Left renal pelvis (tissue), 4 donors: ENCODE measurements around the gene LRRK1. TPM values are rescaled to one million over a fixed set of nuclear protein-coding genes. Genes with fewer than 3 reads are reported as not detected.
"Not testable (repeated sequence)": the region's sequence is repeated elsewhere in the genome, so short reads cannot be mapped to it uniquely, and the experiment has no call there.

Experiments
- DNase-seq, 4 donors: peaks; one replicate each; pipeline ENCODE4 v3.0.0-alpha.2; 2013; ENCODE audit warnings: low read depth in 4 of 4, low spot score in 3 of 4
- polyA plus RNA-seq, 4 donors: library from polyadenylated mRNA; unstranded; fragments of 120-200 nt; gene quantifications; one replicate each; pipeline ENCODE4 v1.2.1, GENCODE V29; 2013; ENCODE audit not compliant: insufficient read length in 4 of 4

LRRK1 gene
- polyA plus RNA-seq, 4 donors = 2.3 to 6.6 (median 4.0) TPM

DNA sequence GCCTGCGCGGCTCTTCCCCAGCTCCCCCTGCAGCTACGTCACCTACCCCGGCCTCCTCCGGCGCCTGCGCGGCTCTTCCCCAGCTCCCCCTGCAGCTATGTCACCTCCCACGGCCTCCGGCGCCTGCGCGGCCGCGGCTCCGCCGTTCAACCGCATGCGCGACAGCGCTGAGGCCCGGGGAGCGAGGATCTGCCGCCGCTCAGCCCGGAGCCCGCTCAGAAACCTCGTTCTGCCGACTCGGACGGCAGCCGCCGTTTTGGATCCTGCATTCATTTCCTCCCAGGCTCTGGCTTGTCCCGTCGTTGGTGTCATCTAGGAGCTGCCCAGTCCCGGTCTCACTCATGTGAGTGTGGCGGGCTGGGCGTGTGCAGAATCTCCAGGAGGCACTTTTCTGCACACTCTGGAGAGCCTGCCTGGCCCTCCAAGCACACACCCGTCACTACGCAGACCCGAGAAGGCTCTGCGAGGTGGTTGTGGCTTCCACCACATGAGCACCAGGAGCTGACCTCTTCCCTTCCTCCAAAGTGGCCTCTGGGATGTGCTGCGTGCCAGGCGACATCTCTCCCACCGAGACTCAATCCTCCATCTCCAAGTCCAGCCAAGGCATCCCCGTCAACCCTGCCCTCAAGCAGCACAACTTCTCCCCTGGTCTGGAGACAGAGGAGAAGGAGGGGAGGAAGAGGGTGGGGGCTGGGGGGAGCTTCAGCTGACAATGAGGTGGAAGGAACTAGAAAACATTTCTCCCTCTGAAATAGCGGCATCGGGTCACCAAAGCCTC lies 167.4 kb downstream of the LRRK1 start:
- no peak for DNase-seq

GRCh38 chr15:101087172-101087769 lies 168.1 kb downstream of the LRRK1 start:
- no peak for DNase-seq

- DNase-seq = no peak
Observed at GRCh38 chr15:101088271-101088670, 169.1 kb downstream of the LRRK1 start.

DNA sequence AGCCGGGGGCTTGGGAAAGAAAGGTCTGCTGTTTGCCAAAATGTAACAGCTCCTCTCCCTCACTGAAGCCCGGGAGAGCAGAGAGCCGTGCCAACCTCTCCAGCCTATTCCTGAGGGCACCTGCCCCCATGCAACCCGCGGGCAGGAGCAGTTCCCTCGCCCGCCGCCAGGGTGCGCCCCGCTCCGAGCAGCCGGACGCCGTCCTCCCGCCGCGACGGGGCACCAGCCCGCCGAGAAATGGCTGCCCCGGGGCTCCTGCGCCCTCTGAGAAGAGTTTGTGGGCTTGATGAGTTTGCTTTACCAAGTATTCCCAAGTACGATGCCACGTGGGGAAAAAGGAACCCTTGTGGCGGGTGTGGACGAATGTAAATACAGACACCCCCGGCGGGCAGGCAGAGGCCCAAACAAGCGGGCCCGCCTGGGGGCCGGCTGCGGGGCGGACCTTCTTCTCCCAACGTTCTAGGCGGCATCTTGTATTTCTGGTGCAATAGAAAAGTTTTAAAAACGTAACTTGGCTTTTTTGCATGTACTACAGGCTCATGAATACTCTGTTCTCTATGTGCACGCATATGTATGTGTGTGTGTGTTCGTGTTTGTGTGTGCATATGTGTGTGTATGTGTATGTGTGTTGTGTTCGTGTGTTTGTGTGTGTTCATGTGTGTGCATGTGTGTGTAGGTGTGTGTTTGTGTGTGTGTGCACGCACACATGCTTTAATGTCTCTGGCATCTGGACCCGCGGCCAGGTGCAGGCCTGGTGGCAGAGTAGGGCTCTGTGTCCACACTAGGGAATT lies 169.8 kb downstream of the LRRK1 start:
- no peak for DNase-seq

DNA sequence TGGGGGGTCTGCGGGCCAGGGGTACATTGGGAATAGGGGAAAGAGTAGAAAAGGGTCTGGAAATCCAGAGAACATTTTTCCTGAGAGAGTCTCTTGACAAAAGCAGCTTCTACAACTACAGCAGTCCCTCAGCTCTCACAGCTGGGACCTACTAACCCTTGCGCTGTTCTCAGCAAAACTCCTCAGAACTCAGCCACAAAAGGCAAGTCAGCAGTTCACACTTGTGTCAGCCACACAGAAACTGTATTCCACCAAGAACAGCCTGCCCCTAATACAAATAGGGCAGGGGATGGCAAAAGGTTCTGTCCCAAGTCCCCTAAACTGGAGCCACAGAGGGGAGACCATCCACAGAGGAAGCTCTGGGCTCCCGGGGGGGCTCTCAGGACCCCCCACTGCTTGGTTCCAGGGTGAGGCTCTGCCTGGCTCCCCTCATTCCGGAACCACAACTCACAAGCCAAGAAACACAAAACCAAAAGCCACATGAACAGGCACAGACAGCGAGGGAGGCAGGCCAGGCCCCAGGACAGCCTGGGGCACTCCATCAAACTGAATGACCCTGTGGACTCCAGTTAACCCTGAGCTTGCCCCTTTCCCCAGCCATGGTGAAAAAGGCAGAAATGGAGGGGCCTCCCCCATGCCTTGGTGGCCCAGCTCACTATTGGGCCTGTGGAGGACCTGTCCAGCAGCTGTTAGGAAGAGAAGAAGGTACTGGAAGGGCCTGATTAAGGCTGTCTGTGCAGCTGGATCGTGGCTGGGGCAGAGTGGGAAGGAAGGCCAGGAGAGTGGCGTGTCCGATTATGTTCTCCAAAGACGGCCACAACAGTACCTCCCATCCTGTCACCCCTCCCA lies 170.6 kb downstream of the LRRK1 start:
- no peak for DNase-seq

DNA sequence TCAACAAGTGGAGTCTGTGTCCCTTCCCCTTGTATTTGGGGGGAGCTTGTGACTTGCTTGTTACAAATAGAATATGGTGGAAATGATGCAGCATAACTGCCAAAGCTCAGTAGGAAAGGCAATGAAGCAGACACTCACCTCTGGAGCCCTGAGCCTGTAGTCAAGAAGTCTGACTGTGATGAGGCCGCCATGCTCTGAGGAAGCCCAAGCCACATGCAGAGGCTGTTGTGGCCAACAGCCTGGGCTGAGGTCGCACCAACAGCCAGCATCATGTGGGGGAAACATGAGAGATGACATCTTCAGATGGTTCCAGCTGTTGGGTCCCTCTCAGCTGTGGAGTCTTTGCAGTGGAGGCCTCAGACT lies 171.3 kb downstream of the LRRK1 start:
- no peak for DNase-seq

DNA sequence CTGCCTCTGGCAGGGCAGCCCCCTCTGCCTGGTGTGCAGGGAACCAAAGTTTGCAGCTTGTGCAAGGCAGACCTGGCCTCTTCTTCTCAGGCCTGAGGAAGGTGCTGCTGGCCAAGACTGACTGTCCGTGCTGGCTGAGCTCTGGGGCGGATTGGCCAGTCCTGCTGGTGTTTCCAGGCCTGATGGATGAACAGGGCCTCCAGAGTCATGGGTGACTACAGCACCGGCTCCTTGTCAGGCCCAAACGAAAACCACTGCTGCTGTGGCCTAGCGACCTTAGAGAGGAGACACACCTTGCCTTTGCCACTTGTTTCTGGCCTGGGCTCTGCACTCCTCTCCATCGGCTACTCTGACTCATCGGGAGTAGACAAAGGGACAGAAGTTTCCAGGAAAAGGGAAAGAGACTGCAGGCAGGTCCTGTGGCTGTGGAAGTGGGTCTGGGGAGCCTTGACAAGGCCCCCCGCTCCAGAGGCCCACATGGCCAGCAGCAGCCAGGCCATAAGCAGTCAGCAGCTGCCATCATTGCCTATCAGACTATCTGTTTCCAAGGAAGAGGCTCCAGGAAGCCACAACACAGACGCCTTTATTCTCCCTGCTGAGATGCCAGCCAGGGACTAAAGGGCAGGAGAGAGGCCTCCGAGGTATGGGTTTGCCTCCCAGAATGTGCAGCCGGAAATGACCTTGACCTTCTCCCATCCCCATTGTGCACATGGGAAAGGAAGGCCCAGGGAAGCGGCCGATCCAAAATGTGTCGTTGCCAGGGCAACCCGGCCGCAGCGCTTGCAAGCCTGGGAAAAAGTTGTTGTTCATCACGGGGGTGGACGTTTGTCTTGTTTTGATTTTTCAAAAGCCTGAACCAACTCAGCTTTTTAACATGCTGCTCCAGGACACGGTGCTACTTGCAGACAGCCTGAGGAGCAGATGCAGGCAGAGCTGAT lies 172.2 kb downstream of the LRRK1 start:
- DNase-seq = no peak

- no peak for DNase-seq
Observed at GRCh38 chr15:101092156-101092866, 173.2 kb downstream of the LRRK1 start.

DNA sequence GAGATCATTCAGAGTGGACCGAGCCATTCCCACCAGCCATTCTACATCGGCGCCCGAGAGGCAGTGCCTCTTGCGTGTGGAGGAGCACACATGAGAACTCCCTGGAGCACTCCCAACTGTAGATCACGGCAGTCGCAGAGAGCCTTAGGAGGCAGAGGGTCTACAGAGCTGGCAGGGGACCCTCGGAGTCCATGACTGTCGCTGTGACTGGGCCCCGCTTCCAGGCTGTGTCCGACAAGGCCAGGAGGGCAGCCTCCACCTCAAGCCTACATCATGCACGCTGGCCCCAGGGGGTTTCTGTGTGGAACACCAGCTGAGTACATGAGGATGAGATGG lies 173.7 kb downstream of the LRRK1 start:
- no peak for DNase-seq

GRCh38 chr15:101093958-101094357 lies 174.8 kb downstream of the LRRK1 start:
- DNase-seq = no peak

GRCh38 chr15:101095796-101096406 lies 176.7 kb downstream of the LRRK1 start:
- not testable (repeated sequence) for DNase-seq

DNA sequence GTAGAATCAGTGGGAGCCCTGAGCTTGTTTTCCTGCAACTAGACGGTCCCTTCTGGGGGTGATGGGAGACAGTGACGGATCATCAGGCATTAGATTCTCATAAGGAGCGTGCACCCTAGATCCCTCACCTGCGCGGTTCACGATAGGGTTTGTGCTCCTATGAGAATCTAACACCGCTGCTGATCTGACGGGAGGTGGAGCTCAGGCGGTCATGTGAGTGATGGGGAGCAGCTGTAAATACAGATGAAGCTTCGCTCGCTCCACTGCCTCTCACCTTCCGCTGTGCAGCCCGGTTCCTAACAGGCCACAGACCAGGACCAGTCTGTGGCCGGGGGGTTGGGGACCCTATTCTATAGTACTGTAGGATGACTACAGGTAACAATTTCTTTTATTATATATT lies 178.0 kb downstream of the LRRK1 start:
- no peak for DNase-seq

DNA sequence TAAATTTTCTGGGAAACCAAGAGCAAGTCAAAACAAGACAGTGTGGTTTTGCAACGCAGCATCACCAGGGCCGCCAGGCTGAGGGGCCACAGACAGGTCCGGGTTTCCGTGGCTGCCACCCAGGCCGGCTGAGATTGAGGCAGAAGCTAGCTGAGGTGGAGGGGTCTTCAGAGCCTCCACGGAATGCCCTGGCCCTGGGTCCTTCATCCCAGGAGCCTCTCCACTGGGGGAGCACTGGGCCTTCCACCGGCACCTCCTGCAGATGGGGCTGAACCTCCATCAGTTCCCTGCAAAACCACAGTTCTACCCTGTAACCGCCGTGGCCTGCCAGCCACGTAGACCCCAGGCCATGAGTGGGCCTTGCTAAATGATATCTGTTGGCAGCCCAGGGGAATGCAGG lies 180.0 kb downstream of the LRRK1 start:
- DNase-seq = no peak

DNA sequence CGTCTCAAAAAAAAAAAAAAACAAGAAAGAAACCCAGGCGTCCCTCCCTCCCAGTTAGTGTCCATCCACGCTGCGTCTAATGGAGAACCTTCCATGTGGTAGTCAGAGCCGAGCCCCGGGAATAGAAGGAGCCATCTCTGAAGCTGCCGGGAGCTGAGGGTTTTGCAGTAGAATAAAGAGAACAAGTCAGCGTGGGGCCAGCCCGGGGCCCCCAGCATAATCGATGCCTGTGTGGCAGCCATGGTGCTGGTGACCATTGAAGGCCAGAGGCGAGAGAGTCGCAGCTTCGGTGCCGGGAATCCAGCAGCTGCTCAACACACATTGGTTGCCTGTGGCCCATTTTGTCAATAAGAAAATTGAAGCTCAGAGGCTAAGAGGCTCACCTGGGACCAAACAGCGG lies 181.0 kb downstream of the LRRK1 start:
- DNase-seq = no peak

- no peak for DNase-seq
Observed at GRCh38 chr15:101100593-101101442, 181.7 kb downstream of the LRRK1 start.

DNA sequence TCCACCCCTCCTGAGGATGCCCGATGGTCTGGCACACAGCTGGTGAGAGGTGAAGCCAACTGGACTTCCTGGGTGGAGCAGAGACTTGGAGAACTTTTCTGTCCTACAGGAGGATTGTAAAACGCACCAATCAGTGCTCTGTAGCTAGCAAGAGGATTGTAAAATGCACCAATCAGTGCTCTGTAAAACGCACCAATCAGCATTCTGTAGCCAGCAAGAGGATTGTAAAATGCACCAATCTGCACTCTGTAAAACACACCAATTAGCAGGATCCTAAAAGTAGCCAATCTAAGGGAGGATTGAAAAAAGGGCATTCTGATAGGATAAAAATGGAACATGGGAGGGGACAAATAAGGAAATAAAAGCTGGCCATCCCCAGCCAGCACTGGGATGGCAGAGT lies 182.5 kb downstream of the LRRK1 start:
- no peak for DNase-seq

GRCh38 chr15:101102746-101103145 lies 183.6 kb downstream of the LRRK1 start:
- DNase-seq = no peak

- no peak for DNase-seq
Observed at GRCh38 chr15:101103598-101103997, 184.4 kb downstream of the LRRK1 start.
